SK-N-MC (cell line): ENCODE data around the gene USP47.

ENCODE experiments used
- EZH2 ChIP-seq: fragments of 200-600 bp; sonication (generic); IDR thresholded peaks from one replicate; pipeline ENCODE4 v1.6.1; 2017; ENCODE audit warnings: antibody characterized with exemption
- FOXP2 ChIP-seq: optimal IDR thresholded peaks from 2 replicates; pipeline ENCODE3; 2011; ENCODE audit warnings: mild to moderate bottlenecking, moderate library complexity; ENCODE audit not compliant: insufficient read depth; ENCODE audit errors: extremely low read length, control extremely low read depth
- POLR2AphosphoS5 ChIP-seq: IDR thresholded peaks from 2 replicates; pipeline ENCODE4 v1.6.1; 2012; ENCODE audit warnings: mild to moderate bottlenecking, low read depth, low read length, borderline replicate concordance

GRCh38 chr11:11983427-11983826, 141.7 kb downstream of the USP47 start:
- TF ChIP-seq POLR2AphosphoS5 (no peak), EZH2 (no peak), FOXP2 (no peak)
